ENCODE data around the gene FLYWCH2. TPM values are rescaled to one million over a fixed set of nuclear protein-coding genes. Genes with fewer than 3 reads are reported as not detected.
A peak's percentile ranks its signal among the peaks of the same experiment; 100 is the strongest.

FLYWCH2 gene
- total RNA-seq, 5 donors from 2014 or later (not counting 1 experiment from before 2014, with no cell fraction given) = 12.1 to 31.4 (median 25.6) TPM

GRCh38 chr16:2843526-2843925 lies 39.5 kb upstream of the FLYWCH2 start:
- Mint-ChIP-seq H3K27me3 (no peaks in the 10 kb centered on the region), H3K4me1 (peaks cover 10 to 54% (median 44%) of the 10 kb centered on the region in 3 donors), H3K36me3 (no peaks in the 10 kb centered on the region), H3K4me3 (no peak overlapping the region), H3K27ac (peak overlapping the region; percentile 83 to 84), H3K9me3 (no peaks in the 10 kb centered on the region)
- peaks cover 22 to 48% of the 10 kb centered on the region in 2 experiments for H3K4me1 ChIP-seq (ENCODE audit: control insufficient read depth in 1 of 2, extremely low read depth in 1 of 2, insufficient read depth in 2 of 2, low read length in 2 of 2)
- peak overlapping the region; percentile 4 for H3K27ac ChIP-seq (ENCODE audit: low read length)
- H3K36me3 ChIP-seq (ENCODE audit: control insufficient read depth in 2 of 2, extremely low read depth in 1 of 2, insufficient read depth in 1 of 2, low read length in 1 of 2) = no peaks in the 10 kb centered on the region
- no peak overlapping the region for H3K4me3 ChIP-seq (ENCODE audit: control insufficient read depth in 1 of 2, extremely low read depth in 1 of 2, low read length in 1 of 2)
- ChIA-PET CTCF (interaction anchor here in 1 of 2 donors (0.6 to 4.4 kb wide), 2 partner anchors 25 to 39 kb away, joined by 4 to 16 read pairs; partner anchors contain the start of gene FLYWCH2), POLR2A (interaction anchor here in 1 of 2 donors (0.5 kb wide), 1 partner anchor 40 kb away, joined by 3 read pairs; no protein-coding TSS in a partner anchor)
- no peak for ATAC-seq (replicated peaks in 1 of 4)
- no peak for DNase-seq
- 91% methylated on average over 7 of the region's 8 CpGs for WGBS (ENCODE audit: insufficient coverage)
- H3K27me3 ChIP-seq (replicated peaks in 1 of 2; ENCODE audit: control insufficient read depth in 2 of 2, extremely low read depth in 1 of 2, insufficient read depth in 2 of 2, low read length in 1 of 2) = peaks cover 0 to 3% of the 10 kb centered on the region in 2 experiments
- H3K9me3 ChIP-seq = no peaks in the 10 kb centered on the region

GRCh38 chr16:2845116-2845515 lies 37.9 kb upstream of the FLYWCH2 start:
- Histone ChIP-seq H3K4me3 (ENCODE audit: control insufficient read depth in 1 of 2, extremely low read depth in 1 of 2, low read length in 1 of 2) (no peak overlapping the region), H3K27ac (ENCODE audit: low read length) (peak overlapping the region; percentile 24), H3K27me3 (replicated peaks in 1 of 2; ENCODE audit: control insufficient read depth in 2 of 2, extremely low read depth in 1 of 2, insufficient read depth in 2 of 2, low read length in 1 of 2) (peaks cover 0 to 13% of the 10 kb centered on the region in 2 experiments), H3K36me3 (ENCODE audit: control insufficient read depth in 2 of 2, extremely low read depth in 1 of 2, insufficient read depth in 1 of 2, low read length in 1 of 2) (no peaks in the 10 kb centered on the region), H3K4me1 (ENCODE audit: control insufficient read depth in 1 of 2, extremely low read depth in 1 of 2, insufficient read depth in 2 of 2, low read length in 2 of 2) (peaks cover 21 to 32% of the 10 kb centered on the region in 2 experiments), H3K9me3 (no peaks in the 10 kb centered on the region)
- POLR2A ChIA-PET = no interaction called here
- peaks cover 0 to 7% of the 10 kb centered on the region in 2 donors for H3K27me3 Mint-ChIP-seq
- H3K27ac Mint-ChIP-seq = peak overlapping the region; percentile 26 to 34
- ATAC-seq (replicated peaks in 1 of 4) (no peak), DNase-seq (no peak)
- no peak overlapping the region for H3K4me3 Mint-ChIP-seq
- WGBS (ENCODE audit: insufficient coverage) = 100% methylated on average over 3 of the region's 5 CpGs
- CTCF ChIA-PET = interaction anchor here in 1 of 2 donors (4.4 kb wide), 1 partner anchor 23 kb away, joined by 16 read pairs; no protein-coding TSS in a partner anchor
- peaks cover 0 to 41% (median 34%) of the 10 kb centered on the region in 3 donors for H3K4me1 Mint-ChIP-seq
- H3K9me3 Mint-ChIP-seq = no peaks in the 10 kb centered on the region
- no peaks in the 10 kb centered on the region for H3K36me3 Mint-ChIP-seq

DNA sequence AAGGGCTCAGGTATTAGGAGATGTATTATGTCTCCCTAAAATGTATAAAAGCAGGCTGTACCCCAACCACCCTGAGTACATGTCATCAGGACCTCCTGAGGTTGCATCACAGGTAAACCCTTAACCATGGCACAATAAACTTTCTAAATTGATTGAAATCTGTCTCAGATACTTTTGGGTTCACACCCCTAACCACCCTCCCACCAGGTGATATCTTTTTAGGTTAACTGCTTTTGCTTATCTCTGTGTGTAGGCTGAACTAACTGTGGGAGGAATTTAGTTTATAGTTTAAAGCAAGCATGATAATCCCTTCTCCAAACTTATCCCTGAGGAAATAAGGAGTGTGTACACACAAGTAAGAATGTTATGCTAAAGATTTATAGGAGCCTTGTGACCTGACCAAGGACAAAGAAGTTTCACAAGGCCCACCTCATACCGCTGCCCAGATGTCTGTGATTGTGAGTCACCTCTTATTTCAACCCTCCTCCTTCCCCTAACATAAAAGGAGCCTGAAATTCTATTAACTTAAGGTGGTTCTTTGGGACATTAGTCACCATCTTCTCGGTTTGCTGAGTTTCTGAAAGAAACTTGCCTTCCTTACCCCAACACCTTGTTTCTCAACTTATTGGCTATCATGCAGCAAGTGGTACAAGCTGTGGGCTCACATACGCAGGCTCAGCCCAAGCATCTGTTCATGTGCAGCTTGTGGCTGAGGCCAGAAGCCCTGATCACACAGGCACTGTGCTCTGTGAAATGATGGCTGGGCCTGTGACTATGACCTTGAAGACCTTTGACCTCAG lies 36.3 kb upstream of the FLYWCH2 start:
- peaks cover 8 to 16% of the 10 kb centered on the region in 2 experiments for H3K4me1 ChIP-seq (ENCODE audit: control insufficient read depth in 1 of 2, extremely low read depth in 1 of 2, insufficient read depth in 2 of 2, low read length in 2 of 2)
- H3K36me3 Mint-ChIP-seq = no peaks in the 10 kb centered on the region
- no peaks in the 10 kb centered on the region for H3K9me3 Mint-ChIP-seq
- peak in 1 of 4 experiments; percentile 21 for ATAC-seq (replicated peaks in 1 of 4)
- H3K27ac Mint-ChIP-seq = peak overlapping the region; percentile 16 to 34
- H3K4me1 Mint-ChIP-seq = peaks cover 0 to 28% (median 23%) of the 10 kb centered on the region in 3 donors
- H3K27me3 Mint-ChIP-seq = peaks cover 0 to 7% of the 10 kb centered on the region in 2 donors
- H3K36me3 ChIP-seq (ENCODE audit: control insufficient read depth in 2 of 2, extremely low read depth in 1 of 2, insufficient read depth in 1 of 2, low read length in 1 of 2) = no peaks in the 10 kb centered on the region
- peaks cover 0 to 18% of the 10 kb centered on the region in 2 experiments for H3K27me3 ChIP-seq (replicated peaks in 1 of 2; ENCODE audit: control insufficient read depth in 2 of 2, extremely low read depth in 1 of 2, insufficient read depth in 2 of 2, low read length in 1 of 2)
- no peak overlapping the region for H3K4me3 ChIP-seq (ENCODE audit: control insufficient read depth in 1 of 2, extremely low read depth in 1 of 2, low read length in 1 of 2)
- H3K4me3 Mint-ChIP-seq = no peak overlapping the region
- ChIA-PET POLR2A (no interaction called here), CTCF (no interaction called here)
- WGBS (ENCODE audit: insufficient coverage) = 80% methylated on average over 1 of the region's 3 CpGs
- H3K9me3 ChIP-seq = no peaks in the 10 kb centered on the region
- peak overlapping the region; percentile 38 for H3K27ac ChIP-seq (ENCODE audit: low read length)
- DNase-seq = peak in 1 of 35 experiments; percentile 7

DNA sequence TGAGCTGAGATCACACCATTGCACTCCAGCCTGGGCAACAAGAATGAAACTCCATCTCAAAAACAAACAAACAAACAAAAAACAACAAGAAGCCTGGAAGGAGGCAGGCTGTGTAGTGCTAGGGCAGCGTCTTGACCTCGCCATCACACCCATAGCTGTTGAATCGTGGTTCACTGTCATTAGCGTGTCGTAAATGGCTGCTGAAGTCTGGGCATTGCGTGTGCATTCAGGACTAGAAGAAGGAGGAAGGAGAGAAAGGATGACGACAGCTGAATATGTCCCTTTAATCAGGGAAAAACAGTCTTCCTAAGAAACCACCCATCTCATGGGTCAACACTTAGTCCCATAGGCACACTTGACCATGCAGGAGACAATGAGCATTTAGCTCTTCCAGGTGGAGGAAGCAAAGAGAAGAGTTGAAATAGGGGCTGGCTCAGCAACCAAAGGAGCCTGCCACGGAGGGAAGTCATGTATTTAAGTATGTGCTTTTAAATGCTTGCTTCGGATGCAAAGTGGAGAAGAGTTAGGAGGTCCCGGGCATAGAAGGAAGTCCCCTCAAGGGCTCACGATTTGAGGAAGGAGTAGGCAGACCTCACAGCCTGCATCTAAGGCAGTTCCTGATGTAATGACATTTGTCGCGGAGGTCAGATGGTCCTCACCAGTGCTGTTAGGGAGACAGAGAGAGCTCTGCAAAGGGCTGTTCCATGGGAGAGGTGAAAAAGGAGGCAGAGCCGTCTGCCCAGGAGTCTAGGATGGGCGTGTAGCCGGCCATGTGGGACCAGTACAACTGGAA lies 33.9 kb upstream of the FLYWCH2 start:
- H3K9me3 Mint-ChIP-seq = peaks cover 2 to 3% (median 2%) of the 10 kb centered on the region in 3 donors
- peaks cover 3% of the 10 kb centered on the region for H3K36me3 Mint-ChIP-seq
- ATAC-seq (replicated peaks in 1 of 4) (no peak), DNase-seq (no peak)
- POLR2A ChIA-PET = no interaction called here
- no peak overlapping the region for H3K27ac ChIP-seq (ENCODE audit: low read length)
- H3K4me1 ChIP-seq (ENCODE audit: control insufficient read depth in 1 of 2, extremely low read depth in 1 of 2, insufficient read depth in 2 of 2, low read length in 2 of 2) = peaks cover 0 to 3% of the 10 kb centered on the region in 2 experiments
- no peak overlapping the region for H3K4me3 Mint-ChIP-seq
- H3K36me3 ChIP-seq (ENCODE audit: control insufficient read depth in 2 of 2, extremely low read depth in 1 of 2, insufficient read depth in 1 of 2, low read length in 1 of 2) = no peaks in the 10 kb centered on the region
- H3K27me3 Mint-ChIP-seq = peaks cover 0 to 7% of the 10 kb centered on the region in 2 donors
- no peaks in the 10 kb centered on the region for H3K9me3 ChIP-seq
- CTCF ChIA-PET = interaction anchor here in 1 of 2 donors (0.6 kb wide), 1 partner anchor 69 kb away, joined by 3 read pairs; no protein-coding TSS in a partner anchor
- H3K4me3 ChIP-seq (ENCODE audit: control insufficient read depth in 1 of 2, extremely low read depth in 1 of 2, low read length in 1 of 2) = no peak overlapping the region
- H3K27me3 ChIP-seq (replicated peaks in 1 of 2; ENCODE audit: control insufficient read depth in 2 of 2, extremely low read depth in 1 of 2, insufficient read depth in 2 of 2, low read length in 1 of 2) = peaks cover 0 to 32% of the 10 kb centered on the region in 2 experiments
- WGBS (ENCODE audit: insufficient coverage) = 59% methylated on average over 12 of the region's 16 CpGs
- H3K4me1 Mint-ChIP-seq = peaks cover 0 to 13% (median 9%) of the 10 kb centered on the region in 3 donors
- no peak overlapping the region for H3K27ac Mint-ChIP-seq

DNA sequence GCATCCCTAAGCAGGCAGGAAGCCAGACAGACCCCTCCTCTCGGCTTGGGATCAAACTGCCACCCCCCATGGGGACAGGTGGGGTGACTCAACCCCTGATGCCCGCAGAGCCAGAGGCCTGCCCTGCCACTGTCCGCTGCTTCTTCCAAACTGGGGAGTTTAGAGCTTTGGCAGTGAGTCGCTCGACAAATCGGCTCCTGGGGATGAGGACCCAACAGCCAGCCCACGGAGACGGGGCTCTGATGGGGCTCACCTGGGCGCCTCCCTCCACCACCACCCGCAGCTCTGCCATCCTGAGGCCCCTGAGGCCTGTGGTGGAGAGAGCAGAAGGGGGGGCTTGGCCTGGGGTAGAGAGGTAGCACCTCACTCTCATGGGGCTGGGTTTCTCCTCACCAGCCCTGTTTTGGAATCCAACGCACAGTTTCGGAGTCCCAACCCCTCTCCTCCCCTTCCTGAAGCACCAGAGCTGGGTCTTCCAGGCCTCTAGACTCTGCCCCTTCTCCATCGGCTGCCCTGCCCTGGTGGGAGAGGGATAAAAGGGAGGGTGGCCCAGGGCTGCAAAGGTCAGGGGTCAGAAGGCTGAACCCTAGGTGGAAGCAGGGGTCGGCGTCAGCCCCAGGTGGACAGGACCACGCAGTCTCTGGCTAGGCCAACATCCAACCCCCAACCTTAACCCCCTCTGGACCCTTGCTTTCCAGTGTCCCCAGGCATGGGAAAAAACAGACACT lies 30.8 kb upstream of the FLYWCH2 start:
- Histone ChIP-seq H3K4me1 (ENCODE audit: control insufficient read depth in 1 of 2, extremely low read depth in 1 of 2, insufficient read depth in 2 of 2, low read length in 2 of 2) (peaks cover 0 to 4% of the 10 kb centered on the region in 2 experiments), H3K9me3 (no peaks in the 10 kb centered on the region), H3K36me3 (ENCODE audit: control insufficient read depth in 2 of 2, extremely low read depth in 1 of 2, insufficient read depth in 1 of 2, low read length in 1 of 2) (no peaks in the 10 kb centered on the region), H3K27me3 (replicated peaks in 1 of 2; ENCODE audit: control insufficient read depth in 2 of 2, extremely low read depth in 1 of 2, insufficient read depth in 2 of 2, low read length in 1 of 2) (peaks cover 0 to 38% of the 10 kb centered on the region in 2 experiments), H3K27ac (ENCODE audit: low read length) (no peak overlapping the region), H3K4me3 (ENCODE audit: control insufficient read depth in 1 of 2, extremely low read depth in 1 of 2, low read length in 1 of 2) (no peak overlapping the region)
- no peak for DNase-seq
- Mint-ChIP-seq H3K36me3 (peaks cover 8% of the 10 kb centered on the region), H3K4me1 (peaks cover 0 to 3% (median 0%) of the 10 kb centered on the region in 3 donors), H3K27me3 (peaks cover 4 to 7% of the 10 kb centered on the region in 2 donors), H3K27ac (no peak overlapping the region), H3K9me3 (peaks cover 8 to 10% (median 9%) of the 10 kb centered on the region in 3 donors), H3K4me3 (no peak overlapping the region)
- ATAC-seq (replicated peaks in 1 of 4) = no peak
- WGBS (ENCODE audit: insufficient coverage) = 92% methylated on average over 2 of the region's 16 CpGs
- POLR2A ChIA-PET = interaction anchor here in 1 of 2 donors (0.6 kb wide), 1 partner anchor 100 kb away, joined by 8 read pairs; the partner anchor contains the start of gene SRRM2
- CTCF ChIA-PET = no interaction called here

Data from T-cell (primary cell).